UCSD-AML1 (cell line): ENCODE results near the gene UBASH3A.
"Not testable (repeated sequence)": the region's sequence is repeated elsewhere in the genome, so short reads cannot be mapped to it uniquely, and the experiment has no call there.

Source experiments
- DNase-seq: peaks from one replicate; lab custom pipeline; 2025; ENCODE audit not compliant: unreplicated experiment; lab: John Stamatoyannopoulos, UW

Gene UBASH3A

DNA sequence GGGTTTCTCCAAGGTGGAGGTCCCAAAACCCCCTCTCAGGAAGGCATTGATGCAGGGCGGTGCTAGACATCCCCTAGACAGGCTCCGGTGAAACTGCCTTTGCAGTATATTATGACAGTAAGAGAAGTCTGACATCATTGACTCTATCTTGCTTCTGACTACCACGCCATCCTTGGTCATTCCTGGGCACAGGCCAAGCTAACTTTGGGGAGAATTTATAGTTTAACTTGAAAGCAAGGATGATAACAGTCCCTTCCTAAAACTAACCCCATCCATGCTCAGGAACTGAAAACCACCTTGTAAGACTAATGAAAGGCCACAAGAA, 62.1 kb downstream of the UBASH3A start:
- no peak for DNase-seq

- no peak for DNase-seq
Measured at GRCh38 chr21:42466700-42467099, 63.0 kb downstream of the UBASH3A start.

- peak; percentile 85 for DNase-seq
Measured at GRCh38 chr21:42467140-42467983, 63.7 kb downstream of the UBASH3A start.

GRCh38 chr21:42468491-42469131, 64.9 kb downstream of the UBASH3A start:
- no peak for DNase-seq

- DNase-seq: no peak
Measured at GRCh38 chr21:42469272-42469671, 65.6 kb downstream of the UBASH3A start.

- not testable (repeated sequence) for DNase-seq
Measured at GRCh38 chr21:42469726-42470125, 66.0 kb downstream of the UBASH3A start.

DNA sequence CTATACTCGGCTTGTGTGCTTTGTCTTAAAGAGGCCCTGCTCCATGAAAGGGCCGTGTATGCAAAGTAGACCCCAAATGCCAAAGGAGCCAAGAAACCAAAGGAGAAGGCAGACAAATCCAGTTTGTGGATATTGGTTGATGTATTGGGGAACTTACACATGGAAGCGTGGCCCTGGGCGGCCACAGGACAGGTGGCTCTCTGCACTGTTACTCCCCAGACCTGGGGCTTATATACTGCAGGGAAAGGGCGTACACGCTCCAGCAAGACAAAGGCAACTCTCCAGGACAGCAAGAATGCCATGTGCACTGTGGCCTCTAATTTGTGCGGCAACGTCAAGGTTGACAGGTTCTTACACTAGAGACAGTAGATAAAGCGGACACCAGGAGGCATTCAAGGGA, 67.5 kb downstream of the UBASH3A start:
- DNase-seq: no peak

- DNase-seq: no peak
Measured at GRCh38 chr21:42471716-42472330, 68.1 kb downstream of the UBASH3A start.

GRCh38 chr21:42472521-42472920, 68.8 kb downstream of the UBASH3A start:
- no peak for DNase-seq

- DNase-seq: no peak
Measured at GRCh38 chr21:42473498-42474042, 69.9 kb downstream of the UBASH3A start.

- DNase-seq: peak; percentile 54
Measured at GRCh38 chr21:42474043-42474831, 70.5 kb downstream of the UBASH3A start.

DNA sequence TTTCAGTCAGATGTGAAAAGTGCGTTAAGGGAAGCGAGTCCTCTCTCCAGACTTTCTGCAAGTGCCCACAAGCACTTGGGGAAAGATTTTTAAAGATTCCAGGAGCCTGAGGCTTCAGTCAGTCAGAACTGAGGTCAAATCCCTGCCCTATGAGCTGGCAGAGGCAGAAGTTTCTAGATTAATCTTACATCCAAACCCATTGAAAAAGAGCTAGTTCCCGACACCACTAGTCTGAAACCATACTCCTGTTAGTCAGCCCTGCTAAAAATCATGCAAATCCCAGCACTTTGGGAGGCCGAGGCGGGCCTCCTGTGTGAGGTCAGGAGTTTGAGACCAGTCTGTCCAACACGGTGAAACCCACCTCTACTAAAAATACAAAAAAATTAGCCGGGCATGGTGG, 71.3 kb downstream of the UBASH3A start:
- no peak for DNase-seq

DNA sequence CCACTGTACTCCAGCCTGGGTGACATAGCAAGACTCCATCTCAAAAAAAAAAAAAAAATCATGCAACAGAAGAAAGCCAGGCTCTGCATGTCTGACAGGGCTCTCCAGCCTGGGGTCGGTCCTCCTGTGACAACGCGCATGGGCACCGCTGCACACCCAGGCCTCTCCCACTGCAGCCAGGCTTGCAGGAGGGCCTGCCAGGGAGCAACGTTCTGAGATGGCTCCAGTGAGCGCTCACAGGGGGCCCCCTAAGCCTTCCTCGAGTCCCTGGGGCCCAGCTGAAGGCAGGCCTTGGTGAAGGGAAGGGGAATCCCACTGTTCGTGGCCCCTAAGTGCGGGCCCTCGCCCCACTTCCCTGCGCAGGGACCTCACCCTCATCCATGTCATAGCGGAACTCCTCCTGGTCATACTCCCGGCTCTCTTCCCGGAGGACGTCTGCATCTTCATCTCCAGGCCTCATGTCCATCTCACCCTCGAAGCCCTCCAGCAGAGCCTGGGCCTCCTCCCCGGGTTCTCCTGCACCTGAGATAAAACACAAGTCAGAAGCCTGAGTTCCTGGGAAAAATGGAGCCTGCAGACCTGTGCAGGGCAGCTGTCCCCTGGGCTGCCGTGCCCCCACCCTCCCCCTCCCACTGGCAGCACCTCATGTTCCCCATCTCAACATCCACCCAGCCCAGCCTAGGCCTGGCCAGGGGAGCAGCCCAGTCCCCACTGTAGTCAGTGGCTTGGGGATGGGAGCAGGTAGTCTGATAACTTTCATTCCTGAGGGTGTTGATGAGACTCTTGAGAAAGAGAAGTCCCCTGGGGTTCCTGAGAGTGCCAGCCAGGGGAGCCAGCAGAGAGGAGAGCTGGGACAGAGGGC, 72.1 kb downstream of the UBASH3A start:
- no peak for DNase-seq

DNA sequence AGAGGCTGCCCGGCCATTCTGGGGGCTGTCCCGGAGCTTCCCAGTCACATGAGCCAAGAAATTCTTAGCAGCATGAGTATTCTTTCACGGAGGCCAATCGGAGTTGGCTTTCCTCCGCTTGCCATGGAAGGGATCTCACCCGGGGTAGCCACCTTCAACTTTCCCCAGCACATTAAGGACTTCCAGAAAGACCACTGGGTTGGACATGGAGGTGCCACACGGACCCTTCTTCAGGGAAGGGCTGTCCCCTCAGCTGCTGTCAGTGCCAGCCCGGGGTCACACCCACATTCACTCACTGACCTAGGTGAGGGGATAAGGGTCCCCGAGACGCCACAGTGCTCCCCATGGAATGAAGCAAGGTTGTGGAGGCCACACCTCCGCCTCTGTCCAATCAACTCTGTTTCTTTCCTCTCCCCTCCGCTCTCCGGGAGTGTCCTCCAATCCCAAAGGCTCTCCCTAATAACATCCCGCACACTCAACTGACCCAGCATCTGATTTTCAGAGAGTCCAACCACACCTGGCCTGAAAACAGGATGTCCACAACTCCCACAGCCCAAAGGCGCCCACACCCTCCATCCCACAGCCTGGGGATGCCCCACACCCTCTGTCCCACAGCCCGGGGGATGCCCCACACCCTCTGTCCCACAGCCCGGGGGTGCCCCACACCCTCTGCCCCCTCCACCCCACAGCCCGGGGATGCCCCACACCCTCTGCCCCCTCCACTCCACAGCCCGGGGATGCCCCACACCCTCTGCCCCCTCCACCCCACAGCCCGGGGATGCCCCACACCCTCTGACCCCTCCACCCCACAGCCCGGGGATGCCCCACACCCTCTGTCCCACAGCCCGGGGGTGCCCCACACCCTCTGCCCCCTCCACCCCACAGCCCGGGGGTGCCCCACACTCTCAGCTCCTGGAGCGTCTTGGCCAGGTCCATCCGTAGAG, 73.0 kb downstream of the UBASH3A start:
- DNase-seq: no peak

DNA sequence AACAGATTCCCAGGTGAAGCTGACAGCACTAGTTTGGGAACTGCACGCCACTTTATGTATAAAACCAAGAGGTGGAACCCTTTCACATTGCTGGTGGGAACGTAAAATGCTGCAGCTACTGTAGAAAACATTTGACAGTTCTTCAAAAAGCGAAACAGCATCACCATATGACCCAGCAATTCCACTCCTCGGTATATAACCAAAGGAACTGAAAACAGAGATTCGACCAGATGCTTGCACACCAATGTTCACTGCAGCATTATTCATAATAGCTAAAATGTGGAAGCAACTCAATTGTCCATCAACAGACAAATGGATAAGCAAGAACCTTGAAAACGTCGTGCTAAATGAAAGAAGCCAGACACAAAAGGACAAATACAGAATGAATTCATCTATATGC, 74.8 kb downstream of the UBASH3A start:
- no peak for DNase-seq

GRCh38 chr21:42479582-42479981, 75.9 kb downstream of the UBASH3A start:
- no peak for DNase-seq

- no peak for DNase-seq
Measured at GRCh38 chr21:42480736-42481135, 77.0 kb downstream of the UBASH3A start.

DNA sequence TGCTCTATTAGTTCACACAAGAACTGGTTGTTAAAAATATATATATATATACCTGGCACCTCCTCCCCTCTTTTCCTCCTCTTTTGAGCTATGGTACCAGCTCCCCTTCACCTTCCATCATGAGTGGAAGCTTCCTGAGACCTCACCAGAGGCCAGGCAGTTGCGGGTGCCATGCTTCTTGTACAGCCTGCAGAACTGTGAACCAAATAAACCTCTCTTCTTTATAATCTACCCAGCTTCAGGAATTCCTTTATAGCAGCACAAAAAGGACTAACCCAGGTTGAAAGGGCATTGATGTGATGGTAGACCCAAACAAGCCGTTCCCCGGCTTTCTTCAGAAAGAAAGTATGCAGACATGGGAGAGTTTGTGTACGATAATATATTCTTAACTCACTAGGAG, 77.5 kb downstream of the UBASH3A start:
- no peak for DNase-seq

GRCh38 chr21:42484966-42485365, 81.3 kb downstream of the UBASH3A start:
- DNase-seq: no peak
